IMR-90 (cell line): ENCODE measurements around the gene MICAL1. TPM values are rescaled to one million over a fixed set of nuclear protein-coding genes. Genes with fewer than 3 reads are reported as not detected.

Experiments used
- ATAC-seq: fragments of 200-7000 bp; cut with Tn5 transposase; 2 replicates; pipeline ENCODE4 v1.9.1; 2020; ENCODE audit warnings: low read depth, mild to moderate bottlenecking, moderate library complexity
- BruUV-seq: library from RNA; stranded (reverse); fragments of 400-500 nt; replicated peaks from 2 replicates; lab custom pipeline; 2021; lab: Mats Ljungman, UMichigan
- CTCF ChIA-PET: fragments of 300-600 bp; formaldehyde crosslinking; extraction: SDS; loops from one replicate; lab custom pipeline; 2021; ENCODE audit warnings: antibody characterized with exemption; lab: Yijun Ruan, JAX
- POLR2A ChIA-PET: fragments of 300-600 bp; sonication (Branson Sonifier 250); formaldehyde crosslinking; loops from one replicate; lab custom pipeline; 2022; ENCODE audit warnings: antibody characterized with exemption; ENCODE audit not compliant: unreplicated experiment; lab: Charles Lee
- DNase-seq: peaks from one replicate; pipeline ENCODE4 v3.0.0; 2013
- H2AFZ ChIP-seq: replicated peaks from 2 replicates; pipeline ENCODE3; 2013; ENCODE audit warnings: low read length, mild to moderate bottlenecking; ENCODE audit not compliant: poor library complexity
- H2AK5ac ChIP-seq: 2 replicates; pipeline ENCODE4 v1.6.1; 2013; ENCODE audit warnings: low read depth, low read length, inconsistent platforms
- H2AK9ac ChIP-seq: replicated peaks from 2 replicates; pipeline ENCODE3; 2013; ENCODE audit warnings: mild to moderate bottlenecking, low read depth, low read length, moderate library complexity; ENCODE audit not compliant: poor library complexity
- H2BK120ac ChIP-seq: 2 replicates; pipeline ENCODE4 v1.6.1; 2013; ENCODE audit warnings: low read depth, low read length, inconsistent platforms
- H2BK15ac ChIP-seq: 3 replicates; pipeline ENCODE4 v1.6.1; 2013; ENCODE audit warnings: low read depth, low read length, inconsistent platforms
- H2BK20ac ChIP-seq: 2 replicates; pipeline ENCODE4 v1.6.1; 2013; ENCODE audit warnings: low read depth, mild to moderate bottlenecking, inconsistent platforms, low read length, moderate library complexity
- H2BK5ac ChIP-seq: 2 replicates; pipeline ENCODE4 v1.6.1; 2013; ENCODE audit warnings: mild to moderate bottlenecking, low read depth, low read length, inconsistent platforms; ENCODE audit not compliant: poor library complexity, severe bottlenecking
- H3K14ac ChIP-seq: replicated peaks from 2 replicates; pipeline ENCODE4 v1.6.1; 2013; ENCODE audit warnings: low read depth, low read length, inconsistent platforms
- H3K18ac ChIP-seq: 2 replicates; pipeline ENCODE4 v1.6.1; 2013; ENCODE audit warnings: low read depth, low read length, control low read depth
- H3K23ac ChIP-seq: 2 replicates; pipeline ENCODE4 v1.6.1; 2013; ENCODE audit warnings: low read depth, low read length, inconsistent platforms
- H3K27ac ChIP-seq: 2 replicates; pipeline ENCODE4 v1.5.1; 2013; ENCODE audit warnings: mild to moderate bottlenecking, control low read depth, low read length; ENCODE audit not compliant: insufficient read depth
- H3K27me3 ChIP-seq: 2 replicates; pipeline ENCODE4 v1.6.1; 2013; ENCODE audit warnings: low read length; ENCODE audit not compliant: control insufficient read depth, insufficient read depth
- H3K36me3 ChIP-seq: 2 replicates; pipeline ENCODE4 v1.6.1; 2013; ENCODE audit warnings: low read length, mixed read lengths; ENCODE audit not compliant: control insufficient read depth, insufficient read depth
- H3K4ac ChIP-seq: 2 replicates; pipeline ENCODE4 v1.6.1; 2013; ENCODE audit warnings: low read depth, low read length, inconsistent platforms
- H3K4me1 ChIP-seq: 2 replicates; pipeline ENCODE4 v1.6.1; 2013; ENCODE audit warnings: low read length, mixed read lengths; ENCODE audit not compliant: control insufficient read depth, insufficient read depth
- H3K4me2 ChIP-seq: 2 replicates; pipeline ENCODE4 v1.6.1; 2013; ENCODE audit warnings: low read depth, mild to moderate bottlenecking, control low read depth, low read length, moderate library complexity
- H3K4me3 ChIP-seq: 2 replicates; pipeline ENCODE4 v1.5.1; 2013; ENCODE audit warnings: low read depth, mild to moderate bottlenecking, control low read depth, low read length, moderate library complexity; ENCODE audit not compliant: insufficient read depth
- H3K56ac ChIP-seq: 2 replicates; pipeline ENCODE4 v1.6.1; 2013; ENCODE audit warnings: low read length, inconsistent platforms; ENCODE audit not compliant: insufficient read depth; ENCODE audit errors: extremely low read depth
- H3K79me1 ChIP-seq, 2 experiments: 2 replicates each; pipeline ENCODE4 v1.6.1; 2013; ENCODE audit warnings: low read length in 2 of 2, inconsistent platforms in 1 of 2, low read depth in 1 of 2
- H3K9ac ChIP-seq: 2 replicates; pipeline ENCODE4 v1.6.1; 2013; ENCODE audit warnings: low read depth, low read length, control low read depth
- H3K9me1 ChIP-seq: 2 replicates; pipeline ENCODE4 v1.6.1; 2013; ENCODE audit warnings: low read length, inconsistent platforms; ENCODE audit not compliant: insufficient read depth
- H3K9me3 ChIP-seq: 2 replicates; pipeline ENCODE4 v1.6.1; 2013; ENCODE audit warnings: low read length; ENCODE audit not compliant: control insufficient read depth, insufficient read depth
- H4K20me1 ChIP-seq: 2 replicates; pipeline ENCODE4 v1.6.1; 2013; ENCODE audit warnings: low read length, inconsistent platforms; ENCODE audit not compliant: insufficient read depth
- H4K5ac ChIP-seq: 2 replicates; pipeline ENCODE4 v1.6.1; 2013; ENCODE audit warnings: mild to moderate bottlenecking, low read depth, low read length, control low read depth
- H4K8ac ChIP-seq, 2 experiments: 2 replicates each; pipeline ENCODE4 v1.6.1; 2013; ENCODE audit warnings: low read depth in 2 of 2, low read length in 2 of 2, control low read depth in 1 of 2, inconsistent platforms in 1 of 2
- H4K91ac ChIP-seq: 2 replicates; pipeline ENCODE4 v1.6.1; 2013; ENCODE audit warnings: low read depth, low read length, inconsistent platforms; ENCODE audit not compliant: insufficient read depth
- BHLHE40 ChIP-seq: fragments of 150-350 bp; IDR thresholded peaks from 2 replicates; pipeline ENCODE4 v1.6.1; 2016; ENCODE audit warnings: mild to moderate bottlenecking, low read depth, low read length
- CEBPB ChIP-seq: IDR thresholded peaks from 2 replicates; pipeline ENCODE4 v1.6.1; 2012; ENCODE audit warnings: low read depth, low read length, improper control_type of control experiment
- CHD1 ChIP-seq: IDR thresholded peaks from 2 replicates; pipeline ENCODE4 v1.6.1; 2012; ENCODE audit warnings: low read depth, low read length, improper control_type of control experiment
- CTCF ChIP-seq: conservative IDR thresholded peaks from 2 replicates; pipeline ENCODE4 v1.5.1; 2012; ENCODE audit warnings: mild to moderate bottlenecking, low read depth, low read length, improper control_type of control experiment
- ELK1 ChIP-seq: fragments of 150-350 bp; IDR thresholded peaks from 2 replicates; pipeline ENCODE4 v1.6.1; 2016; ENCODE audit warnings: low read depth, mild to moderate bottlenecking, low read length, moderate library complexity, borderline replicate concordance
- FOS ChIP-seq: fragments of 150-350 bp; IDR thresholded peaks from 2 replicates; pipeline ENCODE4 v1.6.1; 2016; ENCODE audit warnings: low read depth, low read length
- MAFK ChIP-seq: IDR thresholded peaks from 2 replicates; pipeline ENCODE4 v1.6.1; 2012; ENCODE audit warnings: low read depth, low read length, improper control_type of control experiment
- MXI1 ChIP-seq: IDR thresholded peaks from 2 replicates; pipeline ENCODE4 v1.6.1; 2012; ENCODE audit warnings: low read depth, mild to moderate bottlenecking, low read length, moderate library complexity, borderline replicate concordance
- POLR2A ChIP-seq: IDR thresholded peaks from 2 replicates; pipeline ENCODE4 v1.6.1; 2012; ENCODE audit warnings: mild to moderate bottlenecking, low read depth, low read length
- RAD21 ChIP-seq: IDR thresholded peaks from 2 replicates; pipeline ENCODE4 v1.6.1; 2012; ENCODE audit warnings: low read length, improper control_type of control experiment
- RFX5 ChIP-seq: IDR thresholded peaks from 2 replicates; pipeline ENCODE4 v1.8.0; 2012; ENCODE audit warnings: low read depth, mild to moderate bottlenecking, low read length, moderate library complexity
- SMC3 ChIP-seq: fragments of 150-350 bp; IDR thresholded peaks from 2 replicates; pipeline ENCODE4 v1.6.1; 2016; ENCODE audit warnings: low read depth, mild to moderate bottlenecking, antibody characterized with exemption, low read length, moderate library complexity
- WGBS, 2 experiments: methylation state at CpG; one replicate each; pipeline versions ENCODE4 v1.1.5 to v1.1.7; 2013; ENCODE audit warnings: missing lambda C conversion rate in 2 of 2; ENCODE audit not compliant: insufficient read length in 1 of 2; ENCODE audit errors: extremely low coverage in 2 of 2; 5-methylcytosine and 5-hydroxymethylcytosine counted together
- dilution Hi-C: fragments of 300-500 bp; cut with HindIII; formaldehyde crosslinking; loops from one replicate; pipeline ENCODE4 v1.14.3; 2018; ENCODE audit warnings: low sequenced_read_pairs; ENCODE audit not compliant: unreplicated experiment
- in situ Hi-C: fragments of 300-500 bp; cut with MboI; formaldehyde crosslinking; loops from 3 replicates; pipeline ENCODE4 v1.14.3; 2019; ENCODE audit warnings: low sequenced_read_pairs, inconsistent platforms, mixed read lengths
- intact Hi-C: fragments of 100-400 bp; cut with micrococcal nuclease; formaldehyde crosslinking; loops from 2 replicates; pipeline ENCODE4 v1.10.0; 2022
- polyA plus RNA-seq, 3 experiments: library from polyadenylated mRNA; depleted of rRNA; stranded (reverse); fragments of >200 nt; gene quantifications; 2 replicates each; pipeline ENCODE4 v1.2.3, GENCODE V29; 2012; ENCODE audit warnings: low replicate concordance in 1 of 3
- total RNA-seq: library from RNA; depleted of rRNA; stranded (reverse); fragments of >200 nt; gene quantifications from 2 replicates; pipeline ENCODE4 v1.2.3, GENCODE V29; 2012

Gene MICAL1
- total and polyA plus RNA-seq, 2 of the 4 experiments (the other 2 are of a cell fraction): 30.5 to 57.1 TPM

- Histone ChIP-seq H2BK20ac (no peak overlapping the region), H3K56ac (no peak overlapping the region), H2AK9ac (no peak overlapping the region), H3K9me1 (no peaks in the 10 kb centered on the region), H3K4ac (no peak overlapping the region), H3K27ac (no peak overlapping the region), H3K18ac (no peak overlapping the region), H3K4me3 (no peak overlapping the region), H3K4me1 (peaks cover 2% of the 10 kb centered on the region; the same call in 1 of the 2 replicates), H3K4me2 (peak overlapping the region; percentile 100; the same call in 1 of the 2 replicates), H3K27me3 (no peaks in the 10 kb centered on the region; the same call in 1 of the 2 replicates), H3K14ac (no peak overlapping the region), H3K23ac (no peak overlapping the region), H3K79me1 (peaks cover 27 to 33% of the 10 kb centered on the region in 2 experiments), H2BK15ac (no peak overlapping the region), H2BK120ac (no peak overlapping the region), H4K5ac (no peak overlapping the region), H4K8ac (no peak overlapping the region), H4K91ac (no peak overlapping the region), H3K9me3 (no peaks in the 10 kb centered on the region), H4K20me1 (no peaks in the 10 kb centered on the region; the same call in 1 of the 2 replicates), H2AFZ (no peak overlapping the region), H3K36me3 (peaks cover 12% of the 10 kb centered on the region), H2BK5ac (no peak overlapping the region), H3K9ac (no peak overlapping the region), H2AK5ac (no peak overlapping the region)
- no peak for DNase-seq
- WGBS, 2 experiments: no CpG with 5 or more reads among the region's 3 CpGs
- dilution Hi-C loops: no loop called here
- ChIA-PET CTCF (no interaction called here), POLR2A (no interaction called here)
- ATAC-seq: no peak
- BruUV-seq: no TSS peak
- TF ChIP-seq CHD1 (no peak), RAD21 (no peak), ELK1 (no peak), FOS (no peak), SMC3 (no peak), RFX5 (no peak), MAFK (no peak), MXI1 (no peak), CEBPB (no peak), POLR2A (no peak), CTCF (no peak), BHLHE40 (no peak)
- intact Hi-C loops: loop anchor here (5.0 kb wide), 1 partner anchor 392 kb away; the partner anchor contains the start of gene SESN1
- in situ Hi-C loops: no loop called here
Observed at GRCh38 chr6:109484122-109484521, 28.6 kb upstream of the MICAL1 start.
